Endothelial cell of umbilical vein (primary cell): Measurements from ENCODE around the gene TMEM184B. TPM values are rescaled to one million over a fixed set of nuclear protein-coding genes. Genes with fewer than 3 reads are reported as not detected.
"Not testable (repeated sequence)": the region's sequence is repeated elsewhere in the genome, so short reads cannot be mapped to it uniquely, and the experiment has no call there.

Experiments used
- BruUV-seq: library from RNA; stranded (reverse); fragments of 400-500 nt; replicated peaks from 2 replicates; lab custom pipeline; 2021; lab: Mats Ljungman, UMichigan
- CTCF ChIA-PET: fragments of 300-600, 350-600 bp; sonication (Branson Sonifier 250); formaldehyde crosslinking; loops from one replicate; lab custom pipeline; 2021; ENCODE audit warnings: antibody characterized with exemption, inconsistent platforms; lab: Charles Lee
- POLR2A ChIA-PET: fragments of 300-600, 350-600 bp; sonication (Branson Sonifier 250); formaldehyde crosslinking; loops from one replicate; lab custom pipeline; 2021; ENCODE audit warnings: antibody characterized with exemption, inconsistent platforms; lab: Charles Lee
- DNase-seq: peaks from one replicate; pipeline ENCODE4 v3.0.0-alpha.2; 2011; ENCODE audit warnings: low read depth, low spot score
- FAIRE-seq: peaks from 2 replicates; lab custom pipeline; 2011; peaks lifted over from hg19 to GRCh38; lab: Jason Lieb, UNC
- H2AFZ ChIP-seq: 2 replicates; pipeline ENCODE4 v1.6.0; 2012; ENCODE audit warnings: low read depth, low read length, control low read depth, inconsistent platforms
- H3K27ac ChIP-seq: 2 replicates; pipeline ENCODE4 v1.5.1; 2011; ENCODE audit warnings: low read depth, mild to moderate bottlenecking, control low read depth, low read length, moderate library complexity; ENCODE audit not compliant: insufficient read depth
- H3K27me3 ChIP-seq, 2 experiments: 2 replicates each; pipeline versions ENCODE4 v1.6.0 to v1.6.1; 2011; ENCODE audit warnings: low read length in 2 of 2, mixed read lengths in 1 of 2; ENCODE audit not compliant: control insufficient read depth in 2 of 2, insufficient read depth in 2 of 2
- H3K36me3 ChIP-seq, 2 experiments: 2 replicates in 1 of 2; 3 replicates in 1 of 2; pipeline ENCODE4 v1.5.1; 2011; ENCODE audit warnings: low read length in 2 of 2, mild to moderate bottlenecking in 1 of 2, moderate library complexity in 1 of 2; ENCODE audit not compliant: control insufficient read depth in 2 of 2, insufficient read depth in 2 of 2; ENCODE audit errors: extremely low read depth in 1 of 2
- H3K4me1 ChIP-seq: 3 replicates; pipeline ENCODE4 v1.5.1; 2011; ENCODE audit warnings: mild to moderate bottlenecking, low read length; ENCODE audit not compliant: control insufficient read depth, insufficient read depth; ENCODE audit errors: extremely low read depth
- H3K4me2 ChIP-seq: 2 replicates; pipeline ENCODE4 v1.6.1; 2011; ENCODE audit warnings: low read length, control low read depth, mixed read lengths; ENCODE audit not compliant: insufficient read depth
- H3K4me3 ChIP-seq, 3 experiments: fragments of 200-600 bp in 1 of 3; sonication (generic), shearing (Covaris generic) in 1 of 3; replicated peaks in 1 of 3; 2 replicates each; pipeline ENCODE4 v1.5.1; 2011 to 2016; ENCODE audit warnings: control low read depth in 3 of 3, low read length in 3 of 3, mild to moderate bottlenecking in 2 of 3, inconsistent platforms in 1 of 3, low read depth in 1 of 3, moderate library complexity in 1 of 3; ENCODE audit not compliant: insufficient read depth in 1 of 3
- H3K79me2 ChIP-seq: 2 replicates; pipeline ENCODE4 v1.6.0; 2012; ENCODE audit warnings: low read length, inconsistent platforms; ENCODE audit not compliant: control insufficient read depth, insufficient read depth
- H3K9ac ChIP-seq: replicated peaks from 2 replicates; pipeline ENCODE3; 2011; ENCODE audit warnings: low read length, control low read depth; ENCODE audit not compliant: insufficient read depth; ENCODE audit errors: extremely low read depth
- H3K9me1 ChIP-seq: replicated peaks from 3 replicates; pipeline ENCODE4 v1.6.0; 2011; ENCODE audit warnings: mild to moderate bottlenecking, low read length; ENCODE audit not compliant: control insufficient read depth, insufficient read depth; ENCODE audit errors: extremely low read depth
- H3K9me3 ChIP-seq: replicated peaks from 2 replicates; pipeline ENCODE4 v1.5.1; 2012; ENCODE audit warnings: low read length, inconsistent platforms; ENCODE audit not compliant: control insufficient read depth, insufficient read depth
- H4K20me1 ChIP-seq: replicated peaks from 2 replicates; pipeline ENCODE3; 2011; ENCODE audit warnings: mild to moderate bottlenecking, low read length; ENCODE audit not compliant: control insufficient read depth, insufficient read depth; ENCODE audit errors: extremely low read depth
- CTCF ChIP-seq, 2 donors: IDR thresholded peaks; 1 replicate in 1 of 2; 2 replicates in 1 of 2; pipeline ENCODE4 v1.5.1; 2011; ENCODE audit warnings: low read length in 2 of 2, mild to moderate bottlenecking in 2 of 2, moderate library complexity in 2 of 2, control low read depth in 1 of 2, inconsistent platforms in 1 of 2, low read depth in 1 of 2; ENCODE audit not compliant: insufficient read depth in 1 of 2; ENCODE audit errors: extremely low read depth in 1 of 2
- FOS ChIP-seq: IDR thresholded peaks from 2 replicates; pipeline ENCODE4 v1.6.1; 2011; ENCODE audit warnings: mild to moderate bottlenecking, low read length, moderate library complexity, borderline replicate concordance; ENCODE audit not compliant: insufficient read depth
- JUN ChIP-seq: IDR thresholded peaks from 2 replicates; pipeline ENCODE4 v1.6.1; 2011; ENCODE audit warnings: borderline replicate concordance, low read depth; ENCODE audit not compliant: insufficient read length, insufficient read depth
- MAX ChIP-seq: IDR thresholded peaks from 2 replicates; pipeline ENCODE4 v1.6.1; 2011; ENCODE audit not compliant: insufficient read depth, insufficient read length
- dilution Hi-C: fragments of 300-500 bp; cut with MboI; formaldehyde crosslinking; loops from one replicate; pipeline ENCODE4 v1.15.0; 2019; ENCODE audit warnings: low sequenced_read_pairs; ENCODE audit not compliant: extremely low pct_ligation_motif_present
- intact Hi-C: fragments of 100-400 bp; cut with micrococcal nuclease; formaldehyde crosslinking; loops from one replicate; pipeline ENCODE4 v1.10.0; 2022
- polyA plus RNA-seq, 4 experiments: library from polyadenylated mRNA; depleted of rRNA in 3 of 4; stranded (reverse) in 3 of 4; unstranded in 1 of 4; fragments of >200 nt; gene quantifications; 2 replicates each; pipeline versions ENCODE4 v1.2.1 to v1.2.3, GENCODE V29; 2011 to 2012; ENCODE audit warnings: missing spikeins in 1 of 4
- total RNA-seq: library from RNA; stranded (reverse); gene quantifications from 2 replicates; pipeline ENCODE4 v1.2.3, GENCODE V29; 2021

Gene TMEM184B
- total and polyA plus RNA-seq, 2 donors (not counting 3 experiments of a cell fraction or from before 2014, with no cell fraction given), result 72.5 to 96.6 TPM

- peaks cover 46% of the 10 kb centered on the region for H3K4me1 ChIP-seq
- DNase-seq, result peak; percentile 40
- TF ChIP-seq JUN (no peak), FOS (no peak), CTCF (IDR thresholded peaks at IDR 0.05; ENCODE audit: extremely low read depth in 1 of 2, insufficient read depth in 1 of 2, low read depth in 1 of 2, low read length in 2 of 2) (no peak), MAX (no peak)
- no peaks in the 10 kb centered on the region for H3K79me2 ChIP-seq
- TSS peak; percentile 73 for BruUV-seq
- no peaks in the 10 kb centered on the region for H3K27me3 ChIP-seq
- CTCF ChIA-PET, result interaction anchor here (1.3 kb wide), 1 partner anchor 66 kb away, joined by 4 read pairs; no protein-coding TSS in a partner anchor
- peak overlapping the region; percentile 62 for H3K4me2 ChIP-seq
- POLR2A ChIA-PET, result no interaction called here
- no peaks in the 10 kb centered on the region for H3K9me1 ChIP-seq
- peak overlapping the region; percentile 83 for H3K9ac ChIP-seq
- FAIRE-seq, result peak; percentile 74
- H3K27ac ChIP-seq, result peak overlapping the region; percentile 93
- H3K36me3 ChIP-seq, result no peaks in the 10 kb centered on the region
- dilution Hi-C loops (no loop called here), intact Hi-C loops (loop anchor here (1.0 kb wide), 2 partner anchors 9 to 20 kb away; partner anchors contain the start of gene MAFF)
- peak overlapping the region; percentile 26 for H2AFZ ChIP-seq
- no peaks in the 10 kb centered on the region for H4K20me1 ChIP-seq
- no peaks in the 10 kb centered on the region for H3K9me3 ChIP-seq
- peak overlapping the region in 2 of 3 experiments; percentile 5 to 28 for H3K4me3 ChIP-seq
Observed at GRCh38 chr22:38180841-38181452, 91.9 kb downstream of the TMEM184B start.

GRCh38 chr22:38178605-38178937, 94.2 kb downstream of the TMEM184B start:
- H3K27me3 ChIP-seq, H3K36me3 ChIP-seq, POLR2A ChIA-PET, H3K9me1 ChIP-seq, H3K79me2 ChIP-seq, H2AFZ ChIP-seq, intact Hi-C loops, H3K9me3 ChIP-seq, DNase-seq, H3K4me3 ChIP-seq, H3K4me2 ChIP-seq, H3K9ac ChIP-seq, H4K20me1 ChIP-seq, FAIRE-seq, dilution Hi-C loops: not testable (repeated sequence)
- BruUV-seq, result TSS peak; percentile 8
- Histone ChIP-seq H3K4me1 (peaks cover 58% of the 10 kb centered on the region), H3K27ac (peak overlapping the region; percentile 99)
- CTCF ChIA-PET, result interaction anchor here (1.0 to 3.3 kb wide), 3 partner anchors 8 to 64 kb away, joined by 3 to 14 read pairs (median 13); partner anchors contain the start of gene MAFF
